Erythroblast (primary cell): ENCODE results near the gene HOXC13.

Experiments used
- GATA1 ChIP-seq: IDR thresholded peaks from 2 replicates; pipeline ENCODE4 v1.6.1; 2011; ENCODE audit warnings: low read depth, mild to moderate bottlenecking, control low read depth, low read length, moderate library complexity
- POLR2A ChIP-seq: IDR thresholded peaks from 2 replicates; pipeline ENCODE4 v1.6.1; 2011; ENCODE audit warnings: mild to moderate bottlenecking, low read length

DNA sequence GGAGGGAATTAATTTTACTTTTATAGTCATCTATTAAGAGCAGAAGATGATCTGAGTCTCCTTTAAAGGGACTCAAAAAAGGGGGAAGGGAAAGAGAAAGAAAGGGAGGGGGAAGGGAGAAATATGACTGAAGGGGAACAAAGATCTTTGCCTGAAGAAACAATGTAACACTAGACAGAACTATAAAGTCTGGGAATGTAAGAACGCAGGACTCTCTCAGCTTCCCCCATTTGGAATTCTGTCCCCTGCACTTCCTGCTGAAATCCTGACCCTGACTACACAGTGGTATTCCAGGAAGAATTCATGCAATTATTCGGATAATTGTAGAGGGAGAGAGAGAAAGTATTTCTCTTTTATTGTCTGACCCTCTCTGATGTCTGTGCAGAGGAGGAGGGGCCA is 25.7 kb downstream of the HOXC13 start:
- TF ChIP-seq POLR2A = no peak
- no peak for TF ChIP-seq GATA1
